ENCODE measurements around the gene DARS2. TPM values are rescaled to one million over a fixed set of nuclear protein-coding genes. Genes with fewer than 3 reads are reported as not detected.
"Not testable (repeated sequence)": the region's sequence is repeated elsewhere in the genome, so short reads cannot be mapped to it uniquely, and the experiment has no call there.

DARS2 gene
- total RNA-seq, 1 donor from 2014 or later, result 56.0 TPM

- H3K27me3 Mint-ChIP-seq (ENCODE audit: insufficient read depth, low read depth), result no peaks in the 10 kb centered on the region
- no peak for DNase-seq (ENCODE audit: low spot score)
- H3K4me3 ChIP-seq, result no peak overlapping the region
- H3K4me1 Mint-ChIP-seq, result peaks cover 2% of the 10 kb centered on the region
- no peaks in the 10 kb centered on the region for H3K4me1 ChIP-seq
- H3K27ac Mint-ChIP-seq, result no peak overlapping the region
- no peak overlapping the region for H3K27ac ChIP-seq
- H3K79me2 ChIP-seq (ENCODE audit: low read depth), result peaks cover 2% of the 10 kb centered on the region
- no peak overlapping the region for H3K9ac ChIP-seq
- no peaks in the 10 kb centered on the region for H4K20me1 ChIP-seq (ENCODE audit: low read depth)
- no peaks in the 10 kb centered on the region for H3K27me3 ChIP-seq
- H2AFZ ChIP-seq (replicated peaks), result no peak overlapping the region
- no peak overlapping the region for H3K4me2 ChIP-seq
- H3K4me3 Mint-ChIP-seq, result no peak overlapping the region
- peaks cover 19% of the 10 kb centered on the region for H3K36me3 Mint-ChIP-seq
- TF ChIP-seq EZH2phosphoT487 (IDR thresholded peaks at IDR 0.05) (no peak), CTCF (IDR thresholded peaks at IDR 0.05) (no peak), EZH2 (IDR thresholded peaks at IDR 0.05) (no peak)
- no peaks in the 10 kb centered on the region for H3K9me3 ChIP-seq (ENCODE audit: low read depth)
- H3K36me3 ChIP-seq, result no peaks in the 10 kb centered on the region
- no peaks in the 10 kb centered on the region for H3K9me3 Mint-ChIP-seq
- no peaks in the 10 kb centered on the region for H3F3A ChIP-seq (ENCODE audit: low read depth)
Observed at GRCh38 chr1:173878251-173878650, 53.8 kb downstream of the DARS2 start.

- H3K4me2 ChIP-seq; H3K9me3 Mint-ChIP-seq; H4K20me1 ChIP-seq (ENCODE audit: low read depth); H3K27me3 ChIP-seq; H3K9ac ChIP-seq; H3K27ac ChIP-seq; H3K9me3 ChIP-seq (ENCODE audit: low read depth); H3K4me1 ChIP-seq; DNase-seq (ENCODE audit: low spot score); H3F3A ChIP-seq (ENCODE audit: low read depth); H3K4me3 ChIP-seq; H3K27me3 Mint-ChIP-seq (ENCODE audit: insufficient read depth, low read depth); H3K79me2 ChIP-seq (ENCODE audit: low read depth); H3K36me3 ChIP-seq; H2AFZ ChIP-seq (replicated peaks); H3K27ac Mint-ChIP-seq; H3K4me1 Mint-ChIP-seq; H3K4me3 Mint-ChIP-seq: not testable (repeated sequence)
- H3K36me3 Mint-ChIP-seq, result peaks cover 14% of the 10 kb centered on the region
Observed at GRCh38 chr1:173881117-173881516, 56.6 kb downstream of the DARS2 start.

GRCh38 chr1:173884701-173885100 is 60.2 kb downstream of the DARS2 start:
- Mint-ChIP-seq H3K36me3 (peaks cover 23% of the 10 kb centered on the region), H3K9me3 (no peaks in the 10 kb centered on the region), H3K4me3 (no peak overlapping the region), H3K27ac (no peak overlapping the region), H3K4me1 (no peaks in the 10 kb centered on the region), H3K27me3 (ENCODE audit: insufficient read depth, low read depth) (no peaks in the 10 kb centered on the region)
- H3K4me3 ChIP-seq, result no peak overlapping the region
- no peak overlapping the region for H3K27ac ChIP-seq
- H3K27me3 ChIP-seq, result no peaks in the 10 kb centered on the region
- H3K9me3 ChIP-seq (ENCODE audit: low read depth), result no peaks in the 10 kb centered on the region
- no peak overlapping the region for H3K9ac ChIP-seq
- peaks cover 4% of the 10 kb centered on the region for H3K79me2 ChIP-seq (ENCODE audit: low read depth)
- no peaks in the 10 kb centered on the region for H3K36me3 ChIP-seq
- H4K20me1 ChIP-seq (ENCODE audit: low read depth), result no peaks in the 10 kb centered on the region
- H3F3A ChIP-seq (ENCODE audit: low read depth), result no peaks in the 10 kb centered on the region
- DNase-seq (ENCODE audit: low spot score), result no peak
- H3K4me1 ChIP-seq, result no peaks in the 10 kb centered on the region
- no peak overlapping the region for H2AFZ ChIP-seq (replicated peaks)
- TF ChIP-seq EZH2 (IDR thresholded peaks at IDR 0.05), result no peak
- TF ChIP-seq CTCF (IDR thresholded peaks at IDR 0.05), result no peak
- no peak for TF ChIP-seq EZH2phosphoT487 (IDR thresholded peaks at IDR 0.05)
- H3K4me2 ChIP-seq, result no peak overlapping the region

DNA sequence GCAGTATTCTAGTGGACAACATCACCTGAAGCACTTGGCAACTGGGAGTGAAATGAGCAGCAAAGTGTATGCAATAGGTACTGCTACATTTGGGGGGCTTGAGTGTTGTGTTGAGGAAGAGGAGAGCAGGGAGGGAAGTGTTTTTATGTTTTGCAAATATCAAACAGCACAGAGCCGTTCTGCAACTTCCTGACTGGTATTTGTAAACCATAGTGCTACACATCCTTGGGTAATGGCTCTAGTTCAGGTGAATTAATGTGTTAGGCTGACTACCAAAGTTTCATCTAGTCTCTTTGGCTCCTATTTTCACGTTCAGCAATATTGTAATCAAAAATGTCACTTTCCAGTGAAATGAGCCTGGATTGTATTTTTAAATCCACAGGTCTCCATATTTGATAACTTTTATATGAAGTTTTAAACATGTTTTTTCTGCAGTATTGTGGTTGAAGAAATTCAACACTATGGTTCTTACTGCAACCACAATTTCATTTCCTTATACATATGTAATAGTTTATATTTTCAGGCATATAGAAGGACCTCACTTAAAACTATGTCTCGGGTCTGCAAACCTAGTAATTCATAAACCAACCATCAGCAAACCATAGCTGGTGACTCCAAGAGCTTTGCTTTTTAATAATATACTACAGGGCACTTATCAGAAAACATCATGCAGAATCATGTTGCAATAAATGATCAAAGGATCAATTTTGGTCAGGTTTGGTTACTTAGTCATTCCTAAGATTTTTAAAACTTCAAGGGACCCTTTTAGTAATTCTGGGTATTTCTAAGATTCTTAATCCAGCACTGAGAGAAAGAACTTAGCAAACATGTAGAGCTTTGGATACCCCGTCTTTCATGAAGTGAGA is 62.5 kb downstream of the DARS2 start:
- Mint-ChIP-seq H3K27me3 (ENCODE audit: insufficient read depth, low read depth) (no peaks in the 10 kb centered on the region), H3K4me1 (no peaks in the 10 kb centered on the region)
- no peak overlapping the region for H3K27ac ChIP-seq

More for the DNA sequence above, 62.5 kb downstream of the DARS2 start:
- Histone ChIP-seq H3K9ac (no peak overlapping the region), H3K36me3 (no peaks in the 10 kb centered on the region), H3K27me3 (no peaks in the 10 kb centered on the region), H3F3A (ENCODE audit: low read depth) (no peaks in the 10 kb centered on the region), H4K20me1 (ENCODE audit: low read depth) (no peaks in the 10 kb centered on the region), H3K9me3 (ENCODE audit: low read depth) (no peaks in the 10 kb centered on the region), H3K4me3 (no peak overlapping the region), H3K79me2 (ENCODE audit: low read depth) (peaks cover 4% of the 10 kb centered on the region), H3K4me1 (no peaks in the 10 kb centered on the region), H2AFZ (replicated peaks) (no peak overlapping the region), H3K4me2 (no peak overlapping the region)
- H3K36me3 Mint-ChIP-seq, result peaks cover 18% of the 10 kb centered on the region
- TF ChIP-seq EZH2phosphoT487 (IDR thresholded peaks at IDR 0.05) (no peak), EZH2 (IDR thresholded peaks at IDR 0.05) (no peak), CTCF (IDR thresholded peaks at IDR 0.05) (no peak)
- no peak for DNase-seq (ENCODE audit: low spot score)
- no peak overlapping the region for H3K4me3 Mint-ChIP-seq
- no peaks in the 10 kb centered on the region for H3K9me3 Mint-ChIP-seq
- H3K27ac Mint-ChIP-seq, result no peak overlapping the region

Data from neural progenitor cell (in vitro differentiated cells).